HG03378 (cell line): ENCODE measurements around the gene RFX2.
"Not testable (repeated sequence)": the region's sequence is repeated elsewhere in the genome, so short reads cannot be mapped to it uniquely, and the experiment has no call there.

Experiments used
- ATAC-seq: cut with Tn5 transposase; IDR thresholded peaks from one replicate; pipeline ENCODE4 v1.9.1; 2021; ENCODE audit warnings: mild to moderate bottlenecking, moderate library complexity; ENCODE audit not compliant: unreplicated experiment

The RFX2 gene

GRCh38 chr19:6041991-6042481 is 68.3 kb downstream of the RFX2 start:
- no peak for ATAC-seq

GRCh38 chr19:6041071-6041470 is 69.2 kb downstream of the RFX2 start:
- no peak for ATAC-seq

DNA sequence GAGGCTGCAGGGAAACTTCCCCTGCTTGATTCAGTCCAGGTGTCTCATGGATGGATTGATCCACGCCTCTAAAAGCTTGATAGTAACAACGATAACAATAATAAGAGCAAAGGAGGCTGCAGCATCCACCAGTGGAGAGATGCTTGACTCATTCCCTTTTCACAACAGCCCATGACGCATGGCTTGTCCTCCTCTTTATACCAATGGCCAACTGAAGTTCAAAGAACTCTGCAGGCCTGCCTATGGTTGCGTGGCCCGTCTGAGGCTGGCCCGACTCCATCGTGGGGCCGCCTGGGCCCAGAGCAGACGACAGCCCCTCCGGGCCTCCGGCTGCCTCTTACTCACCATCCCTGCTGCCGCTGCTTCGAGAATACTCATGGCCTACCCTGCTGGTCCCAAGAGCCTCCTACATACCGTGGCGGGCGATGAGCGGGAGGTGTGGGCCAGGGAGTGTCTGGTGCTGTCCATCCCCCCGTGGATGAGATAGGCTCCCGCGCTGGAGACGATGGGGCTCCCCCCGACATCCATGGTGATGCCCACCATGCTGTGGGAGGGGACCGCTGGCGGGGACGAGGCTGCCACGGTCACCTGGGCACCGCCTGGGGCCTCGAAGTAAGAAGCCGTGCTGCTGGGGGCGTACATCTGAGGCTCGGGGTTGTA is 70.6 kb downstream of the RFX2 start:
- peak; percentile 11 for ATAC-seq

GRCh38 chr19:6038634-6039405 is 71.5 kb downstream of the RFX2 start:
- ATAC-seq, result peak; percentile 66

- no peak for ATAC-seq
Observed at GRCh38 chr19:6035026-6035425, 75.3 kb downstream of the RFX2 start.

DNA sequence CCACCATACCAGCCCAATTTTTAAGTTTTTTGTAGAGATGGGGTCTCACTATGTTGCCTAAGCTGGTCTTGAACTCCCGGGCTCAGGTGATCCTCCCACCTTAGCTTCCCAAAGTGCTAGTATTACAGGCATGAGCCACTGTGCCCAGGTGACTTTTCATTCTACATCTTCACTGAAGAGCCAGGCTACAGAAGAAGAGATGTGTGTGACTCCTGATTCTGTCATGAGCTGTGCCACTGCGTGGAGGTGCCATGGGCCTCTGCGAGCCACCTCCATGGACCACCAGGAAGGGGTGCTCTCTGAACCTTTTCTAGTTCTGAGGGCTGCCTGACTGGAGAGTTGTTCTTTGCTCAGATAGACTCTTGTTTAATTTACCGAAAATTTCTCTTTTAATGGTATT is 75.8 kb downstream of the RFX2 start:
- no peak for ATAC-seq

- no peak for ATAC-seq
Observed at GRCh38 chr19:6033744-6034264, 76.5 kb downstream of the RFX2 start.

GRCh38 chr19:6032827-6033226 is 77.5 kb downstream of the RFX2 start:
- ATAC-seq, result no peak

DNA sequence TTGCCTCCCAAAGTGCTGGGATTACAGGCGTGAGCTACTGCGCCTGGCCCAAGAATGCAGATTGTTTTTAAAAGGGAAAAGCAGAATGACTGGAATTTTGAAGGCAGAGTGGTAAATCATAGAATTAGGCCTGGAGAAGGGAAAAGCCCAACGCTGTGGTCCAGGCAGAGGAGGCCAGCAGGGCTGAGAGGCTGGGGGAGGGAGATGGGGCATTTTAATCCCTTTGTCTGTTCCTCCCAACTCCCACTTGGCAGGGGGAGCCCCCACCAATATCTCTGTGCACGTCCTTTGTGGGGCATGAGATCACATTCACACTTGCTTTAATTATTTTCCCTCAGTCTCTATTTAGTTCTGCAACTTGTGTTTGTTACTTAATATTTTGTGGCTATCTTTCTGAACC is 77.9 kb downstream of the RFX2 start:
- no peak for ATAC-seq

GRCh38 chr19:6030214-6030507 is 80.1 kb downstream of the RFX2 start:
- ATAC-seq, result no peak

DNA sequence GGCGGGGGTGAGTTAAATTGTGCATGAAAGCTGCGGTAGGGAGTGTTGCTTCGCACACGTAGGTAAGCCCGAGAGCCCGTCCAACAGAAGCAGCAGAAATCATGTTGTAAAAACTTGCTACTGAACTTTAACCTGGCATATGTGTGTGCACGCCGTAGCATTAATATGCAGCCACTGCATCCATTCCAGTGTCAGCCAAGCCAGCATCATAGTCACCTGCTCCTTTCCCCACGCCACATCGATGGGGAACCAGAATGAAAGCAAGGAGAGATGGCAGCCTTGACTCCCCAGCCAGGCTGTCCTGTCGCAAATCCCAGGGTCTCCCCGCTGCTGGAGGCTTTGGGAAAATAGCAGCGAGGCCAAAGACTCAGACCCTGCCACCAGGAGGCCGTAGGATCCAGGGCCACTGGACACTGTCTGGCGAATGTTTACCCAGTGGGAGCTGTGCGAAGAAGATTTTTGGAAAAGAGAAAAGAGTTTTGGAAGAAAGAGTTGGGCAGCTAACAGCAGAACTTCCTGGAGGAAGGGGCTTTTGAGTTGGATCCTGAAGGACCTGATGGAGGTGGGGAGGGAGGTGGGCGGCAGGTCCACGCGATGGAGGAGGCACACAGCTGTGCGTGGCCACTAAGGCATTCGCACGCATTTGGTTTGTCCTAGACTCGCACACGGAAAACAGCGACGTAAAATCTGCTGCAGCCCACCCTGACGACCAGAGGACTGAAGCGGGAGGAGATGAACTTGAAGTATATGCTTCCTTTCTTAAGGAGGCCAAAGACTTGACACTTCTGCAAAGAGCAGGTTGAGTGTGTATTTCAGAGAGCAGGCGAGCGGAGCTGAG is 83.7 kb downstream of the RFX2 start:
- ATAC-seq, result no peak

- not testable (repeated sequence) for ATAC-seq
Observed at GRCh38 chr19:6024756-6025155, 85.5 kb downstream of the RFX2 start.

DNA sequence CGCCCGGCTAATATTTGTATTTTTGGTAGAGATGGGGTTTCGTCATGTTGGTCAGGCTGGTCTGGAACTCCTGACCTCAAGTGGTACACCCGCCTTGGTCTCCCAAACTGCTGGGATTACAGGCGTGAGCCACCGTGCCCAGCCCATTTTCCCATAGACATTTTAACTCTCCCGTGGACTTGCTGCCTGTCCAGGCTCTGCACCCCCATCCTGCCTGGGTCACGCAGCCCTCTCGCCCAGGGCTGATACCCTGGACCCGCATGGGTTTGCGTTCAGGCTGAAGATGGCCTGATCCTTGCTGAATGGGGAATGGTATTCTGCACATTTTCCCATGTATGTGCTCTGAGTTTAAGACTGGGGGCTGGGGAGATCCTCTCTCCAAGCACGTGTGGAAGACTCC is 86.4 kb downstream of the RFX2 start:
- no peak for ATAC-seq

DNA sequence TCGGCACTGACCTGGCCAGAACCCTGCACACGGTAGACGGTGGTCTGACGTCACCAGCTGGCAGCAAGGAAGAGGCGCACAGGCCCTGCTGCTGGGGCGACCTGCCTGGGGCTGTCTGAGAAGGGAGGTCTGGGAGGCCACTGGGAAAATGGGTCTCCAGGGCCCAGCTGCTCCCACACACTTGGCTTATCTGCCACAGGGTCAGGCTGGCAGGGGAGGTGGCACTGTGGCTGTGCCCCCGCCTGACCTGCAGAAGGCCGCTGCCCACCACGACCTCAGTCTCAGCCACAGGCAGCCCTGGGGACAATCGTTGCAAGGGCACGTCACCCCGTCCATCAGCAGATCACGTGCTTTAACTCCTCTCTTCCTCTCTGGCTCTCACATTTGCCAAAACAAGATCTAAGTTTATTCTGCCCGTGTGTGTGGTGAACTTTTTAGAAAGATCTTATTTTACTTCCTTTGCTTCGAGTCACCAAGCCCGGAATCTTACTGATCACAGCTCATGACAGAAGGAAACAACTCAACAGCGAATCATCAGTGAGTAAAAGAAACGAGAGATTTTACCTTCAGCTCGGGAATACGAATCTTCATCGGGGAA is 87.1 kb downstream of the RFX2 start:
- ATAC-seq, result no peak

DNA sequence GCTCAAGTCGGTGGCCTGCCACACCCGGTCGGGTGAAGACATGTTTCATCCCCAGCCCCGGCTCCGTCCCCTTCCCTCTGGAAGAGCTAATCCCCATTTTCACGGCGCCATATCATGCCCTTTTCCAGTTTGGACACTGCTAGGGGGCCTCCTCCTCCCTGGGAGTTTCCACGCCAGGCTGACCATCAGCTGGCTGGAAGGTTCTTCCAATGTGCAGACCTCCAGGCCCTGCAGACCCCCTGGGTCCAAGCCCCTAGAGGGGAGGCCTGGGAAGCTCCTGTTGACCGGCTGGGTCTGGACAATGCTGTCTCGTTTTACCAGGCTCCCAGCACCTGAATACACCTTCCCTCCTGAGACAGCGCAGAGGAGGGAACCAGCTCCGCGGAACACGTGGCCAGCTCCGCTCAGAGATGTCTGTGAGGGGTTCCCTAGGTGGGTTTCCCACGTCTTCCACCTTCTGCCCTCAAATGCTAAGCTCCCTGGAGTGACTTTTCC is 87.7 kb downstream of the RFX2 start:
- ATAC-seq, result no peak

DNA sequence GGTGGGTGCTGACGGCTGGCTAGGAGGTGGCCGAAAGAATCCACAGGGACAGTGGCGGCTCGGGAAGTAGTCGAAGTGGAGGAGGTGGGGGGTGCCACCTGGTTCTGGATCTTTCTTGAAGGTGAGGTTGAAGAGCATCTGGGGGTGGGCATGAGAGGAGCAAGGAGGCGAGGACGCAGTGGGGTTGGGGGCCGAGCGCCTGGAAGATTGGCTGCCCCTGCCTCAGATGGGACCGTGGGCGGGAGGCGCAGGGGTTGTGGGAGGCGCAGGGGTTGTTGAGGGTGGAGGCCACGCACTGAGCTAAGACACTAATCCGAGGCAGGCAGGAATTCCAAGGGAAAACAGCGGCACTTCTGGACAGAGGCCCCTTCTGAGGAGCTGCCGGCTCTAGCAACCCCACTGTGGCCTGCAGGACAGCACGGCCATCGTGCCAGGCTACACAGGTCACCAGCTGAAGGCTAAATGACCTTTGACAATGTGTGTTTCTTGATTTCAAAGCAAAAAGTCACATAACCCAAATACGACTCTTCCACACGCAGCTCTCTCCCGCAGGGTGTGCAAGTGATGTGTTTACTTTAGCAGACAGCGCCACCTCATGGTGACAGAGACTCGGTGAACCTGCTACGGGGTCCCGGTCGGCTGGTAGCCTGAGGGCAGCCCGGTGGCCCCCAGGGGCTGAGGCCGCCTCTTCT is 88.3 kb downstream of the RFX2 start:
- no peak for ATAC-seq

- no peak for ATAC-seq
Observed at GRCh38 chr19:6020972-6021805, 89.1 kb downstream of the RFX2 start.

- ATAC-seq, result no peak
Observed at GRCh38 chr19:6020166-6020882, 90.0 kb downstream of the RFX2 start.

DNA sequence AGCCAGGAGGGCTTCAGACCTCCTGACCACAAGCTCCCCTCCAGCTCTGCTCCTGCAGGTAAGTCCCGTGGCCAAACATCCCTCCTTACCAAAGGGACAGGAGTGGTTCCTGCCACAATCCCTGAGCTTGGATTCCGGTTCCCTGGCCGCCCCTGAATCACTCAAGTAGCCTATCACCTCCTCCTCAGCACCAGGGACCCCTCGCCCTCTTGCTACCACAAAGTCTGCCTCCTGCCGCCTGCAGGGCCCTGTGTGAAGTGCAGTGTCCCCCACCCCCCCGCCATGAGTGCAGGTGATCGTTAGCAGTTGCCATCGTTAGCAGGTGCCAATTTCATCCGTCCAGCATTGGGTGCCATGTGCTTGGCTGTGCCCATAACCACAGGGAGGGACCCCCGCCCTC is 91.5 kb downstream of the RFX2 start:
- no peak for ATAC-seq
